D341Med (cell line): ENCODE measurements around the gene CAMSAP3.
"Not testable (repeated sequence)": the region's sequence is repeated elsewhere in the genome, so short reads cannot be mapped to it uniquely, and the experiment has no call there.

Experiments
- DNase-seq: peaks from one replicate; pipeline ENCODE4 v3.0.0; 2012; ENCODE audit warnings: low spot score

Gene CAMSAP3

DNA sequence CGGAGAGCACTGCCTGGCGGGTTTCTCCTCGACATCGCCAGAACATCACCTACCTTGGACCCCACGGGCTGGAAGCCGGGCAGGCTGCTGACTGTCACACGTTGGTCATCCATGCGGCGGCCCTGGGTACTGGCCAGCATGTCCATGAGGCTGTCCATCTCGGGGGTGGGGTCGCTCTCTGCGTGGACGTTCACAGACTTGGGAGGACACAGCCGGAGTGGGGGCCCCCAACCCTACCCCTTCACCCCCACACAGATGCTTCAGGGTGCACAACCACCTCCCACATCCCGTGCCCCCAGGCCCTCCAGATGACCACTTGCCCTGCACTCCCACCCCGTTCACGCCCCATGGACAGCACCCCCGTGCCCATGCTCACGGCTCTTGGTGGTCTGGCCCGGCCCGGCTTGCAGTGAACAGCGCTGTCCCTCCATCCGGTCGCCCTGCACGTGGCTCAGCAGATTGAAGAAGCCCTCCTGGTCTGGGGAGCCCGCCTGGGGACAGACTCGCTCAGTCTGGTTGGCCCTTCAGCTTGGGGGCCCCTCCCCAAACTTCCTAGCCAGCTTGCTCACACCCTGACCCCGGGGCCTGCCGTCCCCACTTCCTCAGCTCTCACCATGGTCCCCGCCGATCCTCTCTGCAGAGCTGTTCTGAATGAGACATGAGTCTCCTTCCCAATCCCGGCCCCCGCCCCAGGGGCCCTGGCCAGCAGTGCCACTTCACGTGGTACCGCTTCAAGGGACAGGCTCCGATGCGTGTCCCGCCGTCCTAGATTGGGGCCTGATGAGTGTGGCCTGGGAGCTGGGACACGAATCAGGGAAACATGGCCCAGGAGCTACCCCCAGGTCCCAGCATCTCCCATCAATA is 36.9 kb downstream of the CAMSAP3 start:
- DNase-seq, result no peak

DNA sequence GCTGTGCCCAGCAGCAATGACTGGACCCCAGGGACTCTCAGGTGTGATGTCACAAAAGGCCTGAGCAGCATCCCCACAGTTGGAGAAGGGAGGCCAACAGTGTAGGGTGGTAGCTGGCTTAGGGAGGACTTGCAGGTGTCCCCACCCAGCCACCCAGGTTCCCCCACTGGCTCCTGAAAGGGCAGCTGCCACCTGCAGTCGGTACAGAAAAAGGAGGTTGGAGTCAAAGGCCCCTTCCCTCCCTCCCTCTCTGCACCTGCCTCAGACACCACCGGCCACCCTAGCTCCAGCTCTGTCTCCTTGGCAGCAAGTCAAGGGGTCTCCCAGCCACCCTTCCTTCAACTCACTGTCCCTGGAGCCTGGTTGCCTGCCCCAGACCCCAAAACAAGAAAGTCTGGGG is 38.0 kb downstream of the CAMSAP3 start, which contains the start of gene PCP2:
PCP2 (minus strand) TSS at position 22 of the 400 bp plus-strand sequence. CDS start 262 bp downstream, outside the sequence.
- DNase-seq, result no peak

DNA sequence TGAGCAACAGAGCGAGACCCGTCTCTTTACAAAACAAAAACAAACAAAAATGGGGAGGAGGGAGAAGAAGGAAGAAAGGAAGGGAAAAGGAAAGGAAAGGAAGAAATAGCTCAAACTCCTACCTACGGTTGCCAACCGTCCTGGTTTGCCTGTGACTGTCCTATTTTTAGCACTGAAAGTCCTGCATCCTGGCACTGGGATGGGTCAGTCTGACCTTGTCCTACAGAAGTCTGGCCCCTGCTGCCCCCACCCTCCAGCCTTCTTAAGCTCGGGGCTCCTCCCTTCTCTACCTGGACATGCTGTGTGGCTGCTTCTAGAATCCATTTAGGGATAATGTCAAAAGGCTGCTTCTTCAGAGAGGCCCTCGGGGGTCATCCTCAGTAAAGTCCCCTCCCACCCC is 40.0 kb downstream of the CAMSAP3 start:
- no peak for DNase-seq

DNA sequence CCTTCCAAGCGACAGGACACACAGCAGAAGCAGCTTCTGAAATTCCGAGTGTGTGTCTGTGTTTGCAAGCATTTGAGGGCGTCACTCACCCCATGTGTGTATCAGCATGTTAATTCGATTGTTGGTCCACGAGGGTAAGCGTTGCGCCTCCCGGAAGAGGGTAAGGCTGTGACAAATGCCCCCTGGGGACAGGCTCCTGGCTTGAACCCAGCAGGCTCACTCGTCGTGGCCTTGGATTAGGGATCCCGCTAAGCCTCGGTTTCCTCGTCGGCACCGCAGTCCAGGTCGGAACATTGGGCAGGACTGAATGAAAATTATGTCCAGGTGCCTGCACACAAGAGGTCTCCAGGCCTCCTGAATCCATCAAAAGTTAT is 40.6 kb downstream of the CAMSAP3 start:
- no peak for DNase-seq

DNA sequence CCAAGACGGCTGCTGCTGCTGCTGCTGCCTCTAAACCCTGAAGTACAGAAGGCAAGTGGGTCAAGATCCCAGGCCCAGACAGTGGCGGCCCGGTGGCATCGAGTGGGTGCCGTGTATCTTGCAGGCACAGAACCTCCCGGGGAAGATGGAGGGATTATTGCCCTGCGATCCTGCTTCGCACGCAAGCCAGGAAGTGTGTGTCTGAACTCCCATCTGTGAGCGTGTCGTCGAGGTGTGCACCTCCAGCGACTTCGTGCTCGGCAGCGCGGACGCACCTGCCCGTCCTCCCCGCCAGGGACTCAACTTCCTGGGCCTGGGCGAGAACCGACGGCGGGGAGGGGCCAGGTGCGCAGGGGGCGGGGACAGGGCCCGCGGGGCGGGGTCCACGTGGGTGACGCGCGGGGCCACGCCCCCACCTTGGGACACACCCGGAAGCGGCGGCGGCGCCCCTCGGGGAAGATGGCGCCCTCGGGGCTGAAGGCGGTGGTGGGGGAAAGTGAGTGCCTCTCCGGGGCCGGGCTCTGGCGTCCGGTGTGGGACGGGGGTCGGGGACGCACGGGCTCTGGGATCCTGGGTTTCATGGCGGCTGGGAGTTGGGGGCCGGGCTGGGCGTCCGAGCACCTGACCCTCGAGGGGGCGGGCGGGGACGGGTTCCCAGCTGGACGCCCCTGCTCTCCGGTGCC is 41.2 kb downstream of the CAMSAP3 start, which contains the start of gene STXBP2:
STXBP2 (plus strand) TSS at position 420 of the 683 bp plus-strand sequence; CDS start at position 460, 40 bp downstream.
- DNase-seq, result peak; percentile 81

DNA sequence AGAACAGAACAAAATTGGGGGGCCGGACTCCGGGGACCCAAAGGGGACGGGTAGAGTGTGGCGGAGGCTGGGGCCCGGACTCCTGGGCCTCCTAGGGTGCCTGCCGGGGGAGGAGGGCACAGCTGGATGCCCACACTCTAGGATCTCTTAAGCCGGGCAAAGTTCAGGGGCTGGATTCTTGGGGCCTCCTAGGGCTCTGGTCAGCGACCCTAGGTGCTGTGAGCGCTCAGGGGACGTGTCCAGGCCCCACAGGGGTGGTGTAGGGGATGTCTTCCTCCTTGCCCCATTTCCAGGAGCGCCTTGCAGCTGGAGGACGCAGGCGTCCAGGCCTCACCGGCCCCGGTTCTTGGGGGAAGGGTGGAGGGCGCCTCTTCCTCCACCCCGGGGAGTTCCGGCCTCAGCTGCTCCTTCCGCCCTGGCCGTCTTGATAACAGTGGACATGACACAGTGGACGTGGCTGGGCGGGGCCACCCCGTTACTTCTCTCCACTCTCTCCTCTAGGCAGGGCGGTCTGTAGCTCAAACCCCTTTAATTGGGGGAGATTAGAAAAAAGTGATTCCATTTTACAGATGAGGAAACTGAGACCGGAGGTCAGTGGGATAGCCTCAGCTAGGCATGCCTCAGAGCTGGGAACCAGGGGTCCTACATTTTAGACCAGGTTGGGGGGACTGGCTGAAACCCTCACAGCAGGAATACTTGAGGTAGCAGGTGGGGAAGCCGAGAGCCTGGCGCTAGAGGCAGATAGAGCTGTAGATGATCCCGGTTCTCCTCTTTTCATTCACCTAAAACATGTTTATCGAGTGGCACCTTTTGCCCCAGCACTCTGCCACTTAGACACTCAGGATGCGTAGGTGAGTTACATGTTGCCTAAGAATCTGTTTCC is 42.0 kb downstream of the CAMSAP3 start:
- no peak for DNase-seq

DNA sequence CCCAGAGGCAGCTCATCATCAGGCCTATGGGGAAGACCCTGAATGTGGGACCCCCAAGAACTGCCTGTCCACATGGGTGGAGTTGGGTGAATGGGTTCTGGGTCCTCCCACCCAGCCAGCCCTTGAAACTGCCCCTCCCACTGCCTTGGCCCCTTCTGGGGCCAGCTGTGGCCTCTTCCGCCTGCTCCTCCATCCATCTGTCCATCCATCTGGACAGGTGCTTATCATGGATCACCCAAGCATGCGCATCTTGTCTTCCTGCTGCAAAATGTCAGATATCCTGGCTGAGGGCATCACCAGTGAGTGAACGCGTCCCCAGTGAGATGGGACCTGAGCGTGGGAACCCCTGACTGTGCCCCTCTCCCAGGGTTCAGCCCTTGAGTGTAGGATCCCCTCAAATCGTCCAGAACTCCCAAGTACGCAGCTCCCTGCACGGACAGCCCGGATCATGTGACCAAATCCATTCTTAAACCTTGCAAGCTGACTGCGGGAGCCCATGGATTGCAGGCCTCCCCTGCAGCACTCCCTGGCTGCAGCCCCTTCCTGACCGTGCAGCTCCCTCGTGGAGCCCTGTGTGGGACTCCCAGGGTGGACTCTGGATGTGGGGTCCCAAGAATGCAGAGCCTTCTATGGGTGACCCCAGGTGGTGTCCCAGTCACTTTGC is 43.3 kb downstream of the CAMSAP3 start:
- peak; percentile 68 for DNase-seq

DNA sequence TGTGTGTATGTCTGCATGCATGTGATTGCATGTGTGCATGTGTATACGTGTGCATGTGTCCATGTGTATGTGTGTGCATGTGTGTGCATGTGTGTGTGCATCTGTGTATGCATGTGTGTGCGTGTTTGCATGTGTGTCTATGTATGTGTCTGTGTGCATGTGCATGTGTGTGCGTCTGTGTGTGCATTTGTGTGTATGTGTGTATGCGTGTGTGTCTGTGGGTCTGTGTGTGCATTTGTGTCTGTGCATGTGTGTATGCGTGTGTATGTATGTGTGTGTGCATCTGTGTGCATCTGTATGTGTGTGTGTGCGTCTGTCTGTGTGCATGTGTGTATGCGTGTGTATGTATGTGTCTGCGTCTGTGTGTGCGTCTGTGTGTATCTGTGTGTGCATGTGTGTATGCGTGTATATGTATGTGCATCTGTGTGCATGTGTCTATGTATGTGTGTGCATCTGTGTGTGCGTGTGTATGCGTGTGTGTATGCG is 44.2 kb downstream of the CAMSAP3 start:
- no peak for DNase-seq

DNA sequence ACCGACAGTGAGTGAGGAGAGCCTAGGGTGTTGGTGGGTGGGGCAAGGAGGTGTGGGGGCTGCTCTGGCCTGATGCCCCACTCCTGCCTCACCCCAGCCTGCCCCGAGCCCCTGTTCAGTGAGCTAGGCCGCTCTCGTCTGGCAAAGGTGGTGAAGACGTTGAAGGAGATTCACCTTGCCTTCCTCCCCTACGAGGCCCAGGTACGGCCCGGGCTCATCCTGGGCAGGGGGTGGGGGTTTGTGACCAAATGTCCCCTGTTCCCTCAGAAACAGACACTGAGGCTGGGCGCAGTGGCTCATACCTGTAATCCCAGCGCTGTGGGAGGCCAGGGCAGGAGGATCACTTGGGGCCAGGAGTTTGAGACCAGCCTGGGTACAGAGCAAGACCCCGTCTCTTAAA is 45.1 kb downstream of the CAMSAP3 start:
- DNase-seq, result no peak

DNA sequence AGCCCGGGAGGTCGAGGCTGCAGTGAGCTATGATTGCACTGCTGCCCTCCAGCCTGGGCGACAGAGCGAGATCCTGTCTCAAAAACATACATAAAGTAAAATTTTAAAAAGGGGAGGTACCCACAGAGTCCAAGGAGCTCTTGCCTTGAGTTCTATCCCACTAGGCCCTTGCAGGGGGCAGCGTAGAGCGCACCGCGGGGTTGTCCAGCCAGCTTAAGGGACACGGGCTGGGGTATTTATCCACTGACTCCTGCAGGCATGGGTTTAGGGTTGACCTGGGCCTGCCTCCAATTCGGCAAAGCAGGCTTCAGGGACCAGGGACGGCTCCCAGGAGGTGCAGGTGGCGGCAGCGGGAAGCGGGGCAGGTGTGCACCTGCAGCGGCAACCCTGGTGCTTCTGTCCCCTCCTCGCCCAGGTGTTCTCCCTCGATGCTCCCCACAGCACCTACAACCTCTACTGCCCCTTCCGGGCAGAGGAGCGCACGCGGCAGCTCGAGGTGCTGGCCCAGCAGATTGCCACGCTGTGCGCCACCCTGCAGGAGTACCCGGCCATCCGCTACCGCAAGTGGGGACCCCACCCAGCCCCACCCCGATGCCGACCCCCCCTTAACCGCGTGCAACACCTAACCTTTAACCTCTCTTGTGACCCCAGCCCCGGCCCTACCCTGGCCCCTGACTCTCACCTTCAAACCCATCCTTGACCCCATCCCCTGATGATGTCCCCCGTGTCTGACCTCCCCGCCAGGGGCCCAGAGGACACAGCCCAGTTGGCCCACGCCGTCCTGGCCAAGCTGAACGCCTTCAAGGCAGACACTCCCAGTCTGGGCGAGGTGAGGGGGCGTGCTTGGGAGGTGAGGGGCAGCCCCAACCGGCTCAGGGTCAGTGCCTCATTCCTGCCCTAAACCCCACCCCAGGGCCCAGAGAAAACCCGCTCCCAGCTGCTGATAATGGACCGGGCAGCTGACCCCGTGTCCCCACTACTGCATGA is 45.9 kb downstream of the CAMSAP3 start:
- DNase-seq, result no peak

DNA sequence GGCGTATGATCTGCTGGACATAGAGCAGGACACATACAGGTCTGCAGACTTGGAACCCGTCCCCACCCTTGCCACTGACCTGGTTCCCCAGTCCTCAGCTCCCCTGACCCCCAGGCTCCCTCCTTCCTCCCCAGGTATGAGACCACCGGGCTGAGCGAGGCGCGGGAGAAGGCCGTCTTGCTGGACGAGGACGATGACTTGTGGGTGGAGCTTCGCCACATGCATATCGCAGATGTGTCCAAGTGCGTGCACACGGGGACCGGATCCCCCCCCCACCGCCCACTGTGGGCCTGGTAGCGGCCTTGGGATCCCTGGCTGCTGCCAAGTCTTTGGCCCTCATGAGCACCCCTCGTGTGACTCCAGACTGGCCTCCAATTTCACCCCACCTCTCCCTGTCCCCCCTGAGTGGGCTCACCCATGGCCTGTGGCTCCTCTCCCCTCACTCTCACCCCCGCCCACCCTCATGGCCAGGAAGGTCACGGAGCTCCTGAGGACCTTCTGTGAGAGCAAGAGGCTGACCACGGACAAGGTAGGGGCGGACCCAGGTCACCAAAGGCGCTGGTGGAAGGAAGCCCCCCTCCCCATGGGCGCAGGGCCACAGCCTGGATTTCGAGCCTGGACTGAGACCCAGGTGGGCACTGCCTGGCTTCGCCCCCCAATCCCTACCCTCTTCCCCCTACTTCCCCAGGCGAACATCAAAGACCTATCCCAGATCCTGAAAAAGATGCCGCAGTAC is 46.8 kb downstream of the CAMSAP3 start:
- DNase-seq, result no peak

DNA sequence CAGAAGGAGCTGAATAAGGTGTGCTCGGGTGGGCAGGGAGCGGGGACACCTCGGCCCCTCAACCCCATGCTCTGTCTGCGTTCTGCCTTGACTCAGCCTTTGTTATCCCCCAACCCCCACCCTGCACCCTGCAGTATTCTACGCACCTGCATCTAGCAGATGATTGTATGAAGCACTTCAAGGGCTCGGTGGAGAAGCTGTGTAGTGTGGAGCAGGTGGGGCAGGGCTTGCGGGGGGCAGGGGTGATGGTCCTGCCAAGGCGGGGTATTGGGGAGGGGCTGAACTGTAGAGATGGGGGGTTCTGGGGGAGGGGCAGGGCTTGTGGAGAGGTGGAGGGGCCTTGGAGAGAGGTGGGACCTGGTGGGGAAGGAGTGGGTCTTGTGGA is 47.4 kb downstream of the CAMSAP3 start:
- DNase-seq, result no peak

DNA sequence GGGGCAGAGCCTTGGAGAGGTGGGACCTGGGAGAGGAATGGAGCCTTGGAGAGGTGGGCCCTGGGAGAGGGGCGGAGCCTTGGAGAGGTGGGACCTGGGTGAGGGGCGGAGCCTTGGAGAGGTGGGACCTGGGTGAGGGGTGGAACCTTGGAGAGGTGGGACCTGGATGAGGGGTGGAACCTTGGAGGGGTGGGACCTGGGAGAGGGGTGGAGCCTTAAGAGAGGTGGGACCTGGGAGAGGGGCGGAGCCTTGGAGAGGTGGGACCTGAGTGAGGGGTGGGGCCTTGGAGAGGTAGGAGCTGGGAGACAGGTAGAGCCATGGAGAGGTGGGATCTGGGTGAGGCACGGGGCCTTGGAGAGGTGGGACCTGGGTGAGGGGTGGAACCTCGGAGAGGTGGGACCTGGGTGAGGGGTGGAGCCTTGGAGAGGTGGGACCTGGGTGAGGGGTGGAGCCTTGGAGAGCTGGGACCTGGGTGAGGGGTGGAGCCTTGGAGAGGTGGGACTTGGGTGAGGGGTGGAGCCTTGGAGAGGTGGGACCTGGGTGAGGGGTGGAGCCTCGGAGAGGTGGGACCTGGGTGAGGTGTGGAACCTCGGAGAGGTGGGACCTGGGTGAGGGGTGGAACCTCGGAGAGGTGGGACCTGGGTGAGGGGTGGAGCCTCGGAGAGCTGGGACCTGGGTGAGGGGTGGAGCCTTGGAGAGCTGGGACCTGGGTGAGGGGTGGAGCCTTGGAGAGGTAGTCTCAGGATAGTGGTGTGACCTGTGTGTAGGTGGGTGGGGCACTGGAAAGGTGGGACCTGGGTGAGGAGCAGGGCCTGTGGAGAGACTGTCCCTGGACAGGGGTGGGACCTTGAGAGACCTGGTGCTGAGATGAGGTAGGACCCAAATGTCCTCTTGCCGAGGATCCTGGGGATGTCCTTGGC is 48.2 kb downstream of the CAMSAP3 start:
- not testable (repeated sequence) for DNase-seq

DNA sequence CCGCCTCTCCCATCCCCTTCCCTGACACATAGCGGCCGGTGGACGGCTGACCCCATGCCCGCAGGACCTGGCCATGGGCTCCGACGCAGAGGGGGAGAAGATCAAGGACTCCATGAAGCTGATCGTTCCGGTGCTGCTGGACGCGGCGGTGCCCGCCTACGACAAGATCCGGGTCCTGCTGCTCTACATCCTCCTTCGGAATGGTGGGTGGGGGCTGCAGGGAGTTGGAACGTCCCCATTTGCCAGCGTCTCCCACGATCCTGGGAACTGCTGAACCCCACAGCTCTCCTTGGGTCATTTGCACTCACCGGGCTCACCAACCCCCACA is 48.9 kb downstream of the CAMSAP3 start:
- DNase-seq, result no peak

DNA sequence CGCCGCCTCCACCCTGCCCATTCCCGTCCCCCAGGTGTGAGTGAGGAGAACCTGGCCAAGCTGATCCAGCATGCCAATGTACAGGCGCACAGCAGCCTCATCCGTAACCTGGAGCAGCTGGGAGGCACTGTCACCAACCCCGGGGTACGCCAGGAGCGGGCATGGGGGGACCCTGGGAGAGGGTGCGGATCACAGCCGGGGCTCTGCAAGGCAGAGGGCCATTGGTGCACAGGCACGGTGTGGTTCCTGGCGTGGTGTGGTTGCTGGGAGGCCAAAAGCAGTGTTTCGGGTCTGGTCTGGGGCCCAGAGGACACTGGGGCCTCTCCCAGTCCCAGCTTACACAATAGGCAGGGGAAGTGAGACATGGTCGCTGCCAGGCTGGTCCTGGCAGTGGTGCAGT is 49.5 kb downstream of the CAMSAP3 start:
- DNase-seq, result no peak

DNA sequence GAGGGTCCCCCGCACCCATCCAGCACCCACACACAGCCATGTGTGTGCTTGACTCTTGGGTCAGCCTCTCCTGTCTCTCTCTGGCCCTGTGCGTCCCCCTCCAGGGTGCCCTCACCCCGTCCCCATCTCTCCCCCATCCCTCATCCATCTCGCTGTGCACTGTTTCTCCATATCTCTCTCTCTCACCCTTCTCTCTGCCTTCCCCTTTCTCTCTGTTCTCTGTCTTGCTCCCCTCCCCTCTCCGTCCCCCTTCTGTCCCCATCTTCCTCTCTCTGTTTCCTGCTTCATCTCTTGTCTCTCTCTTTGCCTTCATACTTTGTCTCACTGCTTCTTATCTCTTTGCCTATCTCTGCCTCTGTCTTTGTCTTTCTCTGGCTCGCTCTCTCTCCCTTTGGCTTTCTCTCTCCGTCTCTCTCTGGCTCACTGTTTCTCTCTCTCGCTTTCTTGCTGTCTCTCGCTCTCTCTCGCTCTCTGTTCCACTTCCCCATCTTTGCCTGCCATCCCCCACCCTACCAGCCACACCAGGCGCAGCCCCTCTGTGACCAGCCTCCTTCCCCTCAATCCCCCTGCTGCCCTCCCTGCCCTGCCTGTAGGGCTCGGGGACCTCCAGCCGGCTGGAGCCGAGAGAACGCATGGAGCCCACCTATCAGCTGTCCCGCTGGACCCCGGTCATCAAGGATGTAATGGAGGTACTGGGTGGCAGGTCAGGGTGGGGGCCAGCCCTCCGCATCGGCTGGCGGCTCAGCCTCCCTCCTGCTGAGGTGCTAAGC is 50.2 kb downstream of the CAMSAP3 start:
- DNase-seq, result peak; percentile 65

DNA sequence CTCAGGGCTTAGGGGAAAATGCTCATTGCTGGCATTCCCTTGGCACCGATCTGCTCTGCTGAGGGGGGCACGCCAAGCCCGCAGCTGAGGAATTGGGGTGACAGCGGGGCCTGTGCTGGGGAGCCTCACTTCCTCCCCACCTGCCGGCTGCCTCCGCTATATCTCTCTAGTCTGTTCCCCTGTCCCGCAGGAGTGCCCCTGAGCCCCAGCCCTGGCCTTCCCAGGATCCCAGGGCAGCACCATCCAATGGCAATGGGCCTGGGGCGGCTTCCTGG is 50.7 kb downstream of the CAMSAP3 start:
- DNase-seq, result no peak

DNA sequence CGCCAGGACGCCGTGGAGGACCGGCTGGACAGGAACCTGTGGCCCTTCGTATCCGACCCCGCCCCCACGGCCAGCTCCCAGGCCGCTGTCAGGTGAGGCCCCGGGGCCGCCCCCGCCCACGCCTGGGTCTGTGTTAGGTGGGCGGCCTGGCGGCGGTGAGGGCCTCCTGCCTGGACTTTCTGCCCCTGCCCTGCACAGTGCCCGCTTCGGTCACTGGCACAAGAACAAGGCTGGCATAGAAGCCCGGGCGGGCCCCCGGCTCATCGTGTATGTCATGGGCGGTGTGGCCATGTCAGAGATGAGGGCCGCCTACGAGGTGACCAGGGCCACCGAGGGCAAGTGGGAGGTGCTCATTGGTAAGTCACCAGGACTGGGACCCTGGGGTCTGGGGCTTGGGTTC is 51.5 kb downstream of the CAMSAP3 start:
- no peak for DNase-seq
